Right lobe of liver (tissue), 6 donors: Measurements from ENCODE around the gene PTAR1. TPM values are rescaled to one million over a fixed set of nuclear protein-coding genes. Genes with fewer than 3 reads are reported as not detected.

Source experiments
- ATAC-seq, 4 donors: fragments of 200-7000 bp; cut with Tn5 transposase; one replicate each; pipeline ENCODE4 v1.9.1; 2020; ENCODE audit warnings: mild to moderate bottlenecking in 4 of 4, moderate library complexity in 4 of 4
- DNase-seq, 3 donors: peaks; one replicate each; pipeline ENCODE4 v3.0.0-alpha.2; 2020
- H3K27ac ChIP-seq, 3 donors: fragments of 200-600 bp; one replicate each; pipeline ENCODE4 v1.8.0; 2022
- H3K27me3 ChIP-seq, 2 donors: fragments of 200-600 bp; one replicate each; pipeline ENCODE4 v1.8.0; 2022
- H3K36me3 ChIP-seq, 4 donors: fragments of 200-600 bp; sonication (generic) in 1 of 4; one replicate each; pipeline versions ENCODE4 v1.5.1 to v1.8.0; 2017 to 2022; ENCODE audit warnings: control low read depth in 1 of 4
- H3K4me1 ChIP-seq, 4 donors: fragments of 200-600 bp; sonication (generic) in 1 of 4; one replicate each; pipeline versions ENCODE4 v1.5.1 to v1.8.0; 2017 to 2022; ENCODE audit warnings: control low read depth in 1 of 4
- H3K4me3 ChIP-seq, 3 donors: fragments of 200-600 bp; one replicate each; pipeline ENCODE4 v1.8.0; 2022
- H3K9me3 ChIP-seq, 4 donors: fragments of 200-600 bp; sonication (generic) in 1 of 4; one replicate each; pipeline versions ENCODE4 v1.5.1 to v1.8.0; 2017 to 2022; ENCODE audit warnings: control low read depth in 1 of 4
- POLR2A ChIP-seq: fragments of 450-650 bp; IDR thresholded peaks from one replicate; pipeline ENCODE4 v1.6.1; 2017; ENCODE audit warnings: antibody characterized with exemption, mild to moderate bottlenecking
- WGBS: methylation state at CpG from one replicate; pipeline ENCODE4 v1.1.6; 2018; ENCODE audit warnings: low coverage, low lambda C conversion rate; ENCODE audit not compliant: insufficient coverage; ENCODE audit errors: missing lambda C conversion rate; 5-methylcytosine and 5-hydroxymethylcytosine counted together
- intact Hi-C, 2 donors: fragments of 100-400 bp; cut with DNase I; formaldehyde crosslinking; loops; one replicate each; pipeline versions ENCODE4 v1.11.2 to v1.14.1; 2022
- total RNA-seq, 6 experiments: library from RNA; depleted of rRNA in 2 of 6; stranded (reverse); fragments of >200 nt in 2 of 6; fragmentation: NEBNext Ultra II Directional in 3 of 6; extraction: Animal tissue kit (Norgen Biotek cat#: 25700) in 3 of 6; gene quantifications; one replicate each; pipeline versions ENCODE4 v1.1.0 to v1.2.4, GENCODE V29; 2016 to 2023
- TF ChIP-seq, protein P1 (sequence below), 4 donors: fragments of 200-600 bp in 3 of 4; fragments of 450-650 bp in 1 of 4; IDR thresholded peaks; one replicate each; pipeline versions ENCODE4 v1.5.1 to v1.8.0; 2016 to 2022; ENCODE audit warnings: antibody characterized with exemption in 4 of 4, mild to moderate bottlenecking in 2 of 4
- donor health status: DM: no; HTN: yes; CAD: no.
- donor health status: DM: no; HTN: no; CAD: no.
- donor health status: DM: no; HTN: no; CAD: no.
- donor health status: DM: no; HTN: yes; CAD: no.
- donor health status: DM: no; HTN: yes; CAD: no.

The PTAR1 gene
- total RNA-seq, 6 experiments from 2014 or later: 21.5 to 33.3 (median 27.0) TPM

DNA sequence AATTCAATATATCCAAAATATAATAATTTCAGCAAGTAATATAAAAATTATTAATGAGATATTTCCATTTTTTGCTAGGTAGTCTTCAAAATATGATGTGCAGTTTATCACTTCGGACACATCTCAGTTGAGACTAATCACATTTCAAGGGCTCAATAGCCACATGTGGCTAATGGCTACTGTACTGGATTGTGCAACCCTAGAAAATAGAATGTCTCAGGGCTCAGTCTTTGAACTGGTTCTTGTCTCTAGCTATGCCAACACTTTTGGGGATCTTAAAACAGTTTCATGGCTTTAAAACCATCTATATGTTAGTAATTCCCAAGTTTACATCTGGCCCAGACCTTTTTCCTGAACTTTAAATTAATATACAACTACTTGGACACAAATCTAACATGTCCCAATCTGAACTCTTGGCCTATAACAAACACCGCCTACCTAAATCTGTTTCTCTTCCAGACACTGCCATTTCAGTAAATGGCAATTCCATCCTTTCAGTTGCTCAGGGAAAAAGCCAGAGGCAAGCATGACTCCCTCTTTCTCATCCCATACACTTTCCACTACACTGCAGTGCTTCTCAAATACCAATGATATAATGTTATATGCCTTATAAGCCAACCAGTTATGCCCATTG lies 18.8 kb downstream of the PTAR1 start:
- no peak for DNase-seq
- no peaks in the 10 kb centered on the region for H3K27me3 ChIP-seq
- intact Hi-C loops: no loop called here
- H3K36me3 ChIP-seq: peaks cover 0 to 4% (median 0%) of the 10 kb centered on the region in 4 donors
- H3K4me1 ChIP-seq: peaks cover 0 to 16% (median 6%) of the 10 kb centered on the region in 4 donors
- peak; percentile 51 to 76 (median 76) for ATAC-seq
- WGBS: 61% methylated on average over 2 of the region's 2 CpGs
- no peak overlapping the region for H3K4me3 ChIP-seq
- H3K27ac ChIP-seq: no peak overlapping the region
- TF ChIP-seq, protein P1, sequence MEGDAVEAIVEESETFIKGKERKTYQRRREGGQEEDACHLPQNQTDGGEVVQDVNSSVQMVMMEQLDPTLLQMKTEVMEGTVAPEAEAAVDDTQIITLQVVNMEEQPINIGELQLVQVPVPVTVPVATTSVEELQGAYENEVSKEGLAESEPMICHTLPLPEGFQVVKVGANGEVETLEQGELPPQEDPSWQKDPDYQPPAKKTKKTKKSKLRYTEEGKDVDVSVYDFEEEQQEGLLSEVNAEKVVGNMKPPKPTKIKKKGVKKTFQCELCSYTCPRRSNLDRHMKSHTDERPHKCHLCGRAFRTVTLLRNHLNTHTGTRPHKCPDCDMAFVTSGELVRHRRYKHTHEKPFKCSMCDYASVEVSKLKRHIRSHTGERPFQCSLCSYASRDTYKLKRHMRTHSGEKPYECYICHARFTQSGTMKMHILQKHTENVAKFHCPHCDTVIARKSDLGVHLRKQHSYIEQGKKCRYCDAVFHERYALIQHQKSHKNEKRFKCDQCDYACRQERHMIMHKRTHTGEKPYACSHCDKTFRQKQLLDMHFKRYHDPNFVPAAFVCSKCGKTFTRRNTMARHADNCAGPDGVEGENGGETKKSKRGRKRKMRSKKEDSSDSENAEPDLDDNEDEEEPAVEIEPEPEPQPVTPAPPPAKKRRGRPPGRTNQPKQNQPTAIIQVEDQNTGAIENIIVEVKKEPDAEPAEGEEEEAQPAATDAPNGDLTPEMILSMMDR (IDR thresholded peaks at IDR 0.05): no peak
- no peak for TF ChIP-seq POLR2A
- H3K9me3 ChIP-seq: no peaks in the 10 kb centered on the region

DNA sequence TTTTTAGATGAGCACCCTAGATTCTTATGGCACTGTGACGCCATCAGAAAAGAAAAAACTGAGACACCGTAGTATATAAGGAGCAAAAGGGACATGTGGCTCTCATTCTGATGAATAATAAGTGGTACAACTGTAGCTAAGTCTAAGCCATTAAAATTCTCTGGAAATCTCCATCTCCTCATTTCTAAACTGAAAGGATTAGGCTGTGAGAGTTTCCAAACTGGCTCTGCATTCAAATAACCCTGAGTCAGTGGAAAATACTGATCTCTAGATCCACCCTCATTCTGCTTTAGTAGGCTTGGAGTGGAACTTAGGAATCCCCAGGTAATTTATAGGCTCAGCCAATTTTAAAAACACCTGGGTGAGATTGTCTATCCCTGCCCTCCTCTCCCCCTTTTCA lies 28.5 kb downstream of the PTAR1 start:
- Histone ChIP-seq H3K4me3 (no peak overlapping the region), H3K4me1 (no peaks in the 10 kb centered on the region), H3K36me3 (peaks cover 0 to 35% (median 17%) of the 10 kb centered on the region in 4 donors), H3K9me3 (no peaks in the 10 kb centered on the region), H3K27me3 (no peaks in the 10 kb centered on the region), H3K27ac (no peak overlapping the region)
- ATAC-seq (no peak), DNase-seq (no peak)
- 94% methylated on average over 2 of the region's 2 CpGs for WGBS
- intact Hi-C loops: no loop called here
- TF ChIP-seq, protein P1 (IDR thresholded peaks at IDR 0.05): no peak
- TF ChIP-seq POLR2A: no peak

DNA sequence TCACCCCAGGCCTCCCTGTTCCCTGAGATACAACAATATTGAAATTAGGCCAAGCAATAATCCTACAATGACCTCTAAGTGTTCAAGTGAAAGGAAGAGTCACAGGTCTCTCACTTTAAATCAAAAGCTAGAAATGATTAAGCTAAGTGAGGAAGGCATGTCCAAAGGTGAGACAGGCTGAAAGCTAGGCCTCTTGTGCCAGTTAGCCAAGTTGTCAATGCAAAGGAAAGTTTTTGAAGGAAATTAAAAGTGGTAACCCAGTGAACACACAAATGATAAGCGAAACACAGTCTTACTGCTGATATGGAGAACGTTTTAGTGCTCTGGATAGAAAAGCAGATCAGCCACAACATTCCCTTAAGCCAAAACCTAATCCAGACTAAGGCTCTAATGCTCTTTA lies 39.8 kb downstream of the PTAR1 start:
- intact Hi-C loops: no loop called here
- Histone ChIP-seq H3K9me3 (no peaks in the 10 kb centered on the region), H3K4me1 (peaks cover 0 to 10% (median 0%) of the 10 kb centered on the region in 4 donors), H3K4me3 (no peak overlapping the region), H3K27me3 (no peaks in the 10 kb centered on the region), H3K27ac (no peak overlapping the region), H3K36me3 (peaks cover 0 to 33% (median 6%) of the 10 kb centered on the region in 4 donors)
- TF ChIP-seq POLR2A: no peak
- TF ChIP-seq, protein P1 (IDR thresholded peaks at IDR 0.05): no peak
- ATAC-seq (peak in 1 of 4 donors; percentile 38), DNase-seq (no peak)
- WGBS: 50% methylated on average over 2 of the region's 2 CpGs

DNA sequence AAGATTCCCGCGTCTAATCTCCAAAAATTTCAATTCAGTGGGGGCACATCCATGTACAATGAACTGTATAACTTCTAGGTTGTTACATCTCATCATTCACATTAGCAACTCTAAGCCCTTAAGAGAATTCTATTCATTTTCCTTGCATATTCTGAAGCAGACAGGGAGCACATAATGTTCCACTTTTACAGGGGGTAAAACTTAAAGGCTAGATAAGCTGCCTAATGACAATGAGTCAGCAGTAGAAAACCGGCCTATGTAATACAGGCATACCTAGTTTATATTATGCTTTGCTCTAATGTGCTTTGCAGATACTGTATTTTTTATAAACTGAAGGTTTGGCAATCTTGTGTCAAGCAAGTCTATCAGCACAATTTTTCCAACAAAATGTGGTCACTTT lies 40.4 kb downstream of the PTAR1 start:
- H3K4me1 ChIP-seq: peaks cover 0 to 10% (median 0%) of the 10 kb centered on the region in 4 donors
- no peaks in the 10 kb centered on the region for H3K9me3 ChIP-seq
- no peak overlapping the region for H3K4me3 ChIP-seq
- ATAC-seq (no peak), DNase-seq (no peak)
- intact Hi-C loops: no loop called here
- no peak for TF ChIP-seq POLR2A
- TF ChIP-seq, protein P1 (IDR thresholded peaks at IDR 0.05): no peak
- H3K27ac ChIP-seq: no peak overlapping the region
- peaks cover 0 to 30% (median 6%) of the 10 kb centered on the region in 4 donors for H3K36me3 ChIP-seq
- WGBS: 88% methylated on average over 3 of the region's 3 CpGs
- H3K27me3 ChIP-seq: no peaks in the 10 kb centered on the region
